Activated CD8-positive, alpha-beta memory T cell treated with anti-CD3 and anti-CD28 coated beads, Interleukin-2, amount 50 U/mL, for 1 hour (primary cell): ENCODE results near the gene MRRF.

Source experiments
- DNase-seq: peaks from one replicate; pipeline ENCODE4 v3.0.0-alpha.2; 2020; ENCODE audit errors: extremely low read depth

Gene MRRF

GRCh38 chr9:122228568-122229484 is 35.9 kb upstream of the MRRF start, which contains the start of gene LHX6:
LHX6 (minus strand) TSS chr9:122228957; CDS start chr9:122228740, 217 bp downstream.
- no peak for DNase-seq

DNA sequence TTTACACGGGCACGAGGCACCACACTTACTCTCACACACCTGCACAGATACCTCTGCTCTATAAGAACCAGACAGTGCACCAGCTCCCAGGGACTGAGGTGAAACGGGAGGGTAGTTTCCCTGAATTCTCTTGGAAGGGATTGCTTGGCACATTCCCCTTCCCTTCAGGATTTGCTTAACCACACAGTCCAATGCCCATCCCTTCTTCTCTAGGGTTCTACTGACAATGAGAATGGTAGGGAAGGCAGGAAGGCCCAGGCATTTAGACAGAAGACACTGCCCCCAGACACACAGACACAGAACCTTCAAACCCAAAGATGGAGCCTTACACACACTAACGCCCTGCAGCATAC is 35.2 kb upstream of the MRRF start:
- no peak for DNase-seq

GRCh38 chr9:122232796-122233306 is 31.8 kb upstream of the MRRF start:
- DNase-seq: no peak

GRCh38 chr9:122234022-122234748 is 30.5 kb upstream of the MRRF start:
- DNase-seq: no peak

DNA sequence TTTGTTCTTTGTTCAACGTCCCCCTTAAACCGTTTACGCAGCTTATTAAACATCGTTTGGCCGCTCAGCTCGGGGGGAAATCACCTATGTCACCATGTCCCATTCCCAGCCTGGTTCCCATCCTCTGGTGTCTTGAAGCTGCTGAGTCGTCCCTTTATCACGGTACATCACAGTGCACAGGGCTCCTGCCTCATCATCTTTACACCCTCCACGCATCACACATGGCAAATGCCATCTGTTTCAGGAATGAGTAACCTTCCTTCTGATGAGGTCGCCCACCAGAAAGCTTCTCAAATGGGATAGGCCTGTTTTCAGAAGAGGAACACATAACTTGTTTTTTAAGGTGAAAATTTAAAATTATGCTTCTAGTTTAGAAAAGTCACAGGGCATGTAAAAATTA is 28.0 kb upstream of the MRRF start:
- DNase-seq: no peak

DNA sequence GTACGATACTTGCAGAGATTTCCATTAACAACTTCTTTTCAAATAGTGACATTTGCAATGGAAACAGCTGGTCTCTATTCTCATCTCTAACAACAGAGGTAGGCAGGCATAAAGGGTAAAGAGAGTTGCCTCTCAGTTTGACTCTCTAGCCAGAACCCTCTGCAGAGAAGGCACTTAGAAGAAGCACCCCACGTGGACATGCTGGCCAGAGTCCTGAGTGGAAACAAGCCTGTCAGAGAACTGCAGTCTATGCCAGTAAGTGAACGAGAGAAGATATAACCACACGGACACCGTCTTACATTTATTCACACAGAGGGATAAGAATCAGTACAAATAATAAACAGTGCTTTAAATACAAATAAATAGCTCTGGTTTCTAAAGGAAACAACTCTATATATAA is 25.0 kb upstream of the MRRF start:
- no peak for DNase-seq

DNA sequence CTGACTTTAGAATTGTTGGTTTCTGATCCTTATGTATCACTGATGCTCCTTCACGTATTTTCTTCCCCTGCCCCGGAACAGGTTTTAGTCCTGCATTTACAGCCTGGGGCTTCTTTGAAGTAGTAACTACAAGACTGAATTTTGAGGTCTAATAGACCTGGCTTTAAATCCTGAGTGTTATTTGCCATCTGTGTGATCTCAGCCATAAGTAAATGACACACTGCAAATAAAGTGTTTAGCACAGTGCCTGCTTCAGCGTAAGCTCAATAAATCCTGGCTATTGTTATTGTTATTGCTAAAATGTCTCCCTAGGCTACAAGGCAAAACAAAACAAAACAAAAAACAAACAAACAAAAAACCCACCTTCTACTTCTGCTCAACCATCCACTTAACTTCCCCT is 20.3 kb upstream of the MRRF start:
- no peak for DNase-seq

DNA sequence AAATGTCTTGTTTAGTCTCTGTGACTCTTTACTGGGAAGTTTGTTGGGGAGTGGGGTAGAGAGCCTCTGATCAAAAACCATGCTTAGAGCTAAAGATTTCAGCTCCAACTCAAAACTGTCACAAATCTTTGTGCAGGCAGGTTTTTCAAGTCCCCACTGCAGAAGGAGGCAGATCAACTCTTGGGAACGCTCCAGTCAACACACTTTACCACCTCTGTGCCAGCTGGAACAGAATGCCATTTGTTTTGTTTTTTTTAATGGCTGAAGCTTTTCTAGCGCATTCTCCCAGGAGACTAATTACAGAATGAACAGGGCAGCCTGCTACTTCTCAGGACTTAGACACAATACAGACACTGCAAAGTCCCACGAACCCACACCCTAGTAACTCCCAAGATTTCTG is 18.0 kb upstream of the MRRF start:
- DNase-seq: no peak

- no peak for DNase-seq
Measured at GRCh38 chr9:122248448-122248865, 16.2 kb upstream of the MRRF start.

GRCh38 chr9:122251351-122251750 is 13.3 kb upstream of the MRRF start:
- no peak for DNase-seq

GRCh38 chr9:122252796-122253195 is 11.9 kb upstream of the MRRF start:
- DNase-seq: no peak

DNA sequence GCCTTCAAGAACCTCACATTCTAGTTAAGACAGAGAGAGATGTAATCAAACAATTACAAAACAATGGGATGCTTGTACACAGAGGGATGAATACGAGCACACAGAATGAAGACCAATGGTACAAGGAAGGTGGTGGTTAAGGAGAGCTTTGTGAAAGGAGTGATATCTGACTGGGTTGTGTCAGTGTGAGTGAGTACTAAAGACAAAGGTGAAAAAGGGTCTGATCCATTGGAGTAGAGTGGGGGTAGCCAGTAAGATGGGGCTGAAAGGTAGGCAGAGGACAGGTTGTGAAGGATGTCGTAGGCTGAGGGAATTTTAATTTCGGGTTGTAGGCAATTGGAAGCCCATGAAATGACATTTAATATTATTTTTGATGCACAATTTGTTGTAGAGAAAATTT is 9.9 kb upstream of the MRRF start:
- DNase-seq: no peak

GRCh38 chr9:122256206-122256605 is 8.5 kb upstream of the MRRF start:
- DNase-seq: no peak

DNA sequence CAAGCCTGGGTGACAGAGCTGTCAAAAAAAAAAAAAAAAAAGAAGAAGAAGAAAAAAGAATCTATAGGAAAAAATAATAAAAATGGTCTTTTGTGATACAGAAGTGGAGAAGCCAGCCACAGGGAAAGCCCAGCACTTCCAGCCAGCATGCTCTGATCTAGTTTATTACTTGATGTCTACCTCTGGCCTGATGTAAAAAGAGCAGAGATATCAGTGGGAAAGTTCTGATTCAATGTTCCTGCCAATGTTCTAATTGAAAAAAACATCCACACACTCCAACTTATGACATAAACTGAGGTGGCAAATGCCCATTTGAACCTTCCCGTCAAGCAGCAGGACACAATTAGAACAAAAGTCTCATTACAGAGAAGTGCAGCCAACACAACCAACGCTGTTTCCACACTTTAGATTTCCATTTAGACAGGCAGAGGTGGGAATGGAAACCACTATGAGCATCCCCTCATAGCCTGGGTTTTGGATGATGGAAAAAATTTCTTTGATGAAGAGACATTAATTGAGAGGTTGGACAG is 5.7 kb upstream of the MRRF start:
- no peak for DNase-seq

DNA sequence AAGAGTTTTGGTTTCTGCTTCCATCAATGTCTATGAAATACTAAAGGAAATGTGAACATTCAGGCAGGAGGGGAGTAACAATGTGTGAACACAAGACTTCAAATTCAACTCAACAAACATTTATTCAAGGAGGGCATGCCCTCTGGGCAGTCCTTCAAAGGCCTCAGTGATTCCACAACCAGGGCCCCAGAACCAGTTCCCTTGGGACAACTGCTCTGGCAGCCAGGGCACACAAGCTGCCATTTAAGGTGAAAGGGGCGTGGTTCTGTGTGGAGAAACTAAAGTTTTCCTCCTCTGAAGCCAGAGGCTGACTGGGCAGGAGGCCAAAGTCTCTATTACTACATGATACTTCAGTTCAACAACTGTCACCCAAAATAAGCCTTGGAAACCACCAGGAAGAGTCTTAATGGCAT is 3.2 kb upstream of the MRRF start:
- no peak for DNase-seq

GRCh38 chr9:122262073-122262472 is 2.6 kb upstream of the MRRF start:
- DNase-seq: no peak

DNA sequence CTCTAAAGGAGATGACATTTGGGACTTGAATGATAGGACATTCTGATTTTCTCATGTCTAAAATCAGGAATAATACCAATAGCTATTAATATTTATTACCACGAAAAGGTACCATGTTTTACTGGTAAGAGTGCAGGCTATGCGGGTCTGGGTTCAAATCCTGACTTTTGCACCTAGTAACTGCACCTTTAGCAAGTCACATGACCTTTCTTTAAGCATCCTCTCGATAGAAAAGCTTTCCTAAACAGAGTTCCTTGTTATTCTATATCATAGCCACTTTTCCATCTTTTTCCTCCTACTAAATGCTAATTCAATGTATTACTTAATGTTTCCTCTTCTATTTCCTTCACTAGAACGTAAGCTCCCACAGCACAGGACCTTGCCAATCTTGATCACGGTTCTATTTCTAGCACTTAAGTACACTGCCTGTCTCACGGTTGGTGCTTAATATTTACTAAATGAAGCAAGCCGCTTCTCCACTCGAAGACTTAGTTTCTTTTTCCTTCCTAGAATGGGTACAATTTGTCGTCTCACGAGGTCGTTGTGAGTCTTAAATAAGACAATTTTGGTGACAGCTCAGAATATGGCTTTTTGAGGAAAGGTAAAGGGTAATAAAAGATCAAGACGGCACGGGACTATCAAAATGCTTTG is 858 bp upstream of the MRRF start:
- no peak for DNase-seq

- DNase-seq: no peak
Measured at GRCh38 chr9:122265149-122265915, 650 bp downstream of the MRRF start.

DNA sequence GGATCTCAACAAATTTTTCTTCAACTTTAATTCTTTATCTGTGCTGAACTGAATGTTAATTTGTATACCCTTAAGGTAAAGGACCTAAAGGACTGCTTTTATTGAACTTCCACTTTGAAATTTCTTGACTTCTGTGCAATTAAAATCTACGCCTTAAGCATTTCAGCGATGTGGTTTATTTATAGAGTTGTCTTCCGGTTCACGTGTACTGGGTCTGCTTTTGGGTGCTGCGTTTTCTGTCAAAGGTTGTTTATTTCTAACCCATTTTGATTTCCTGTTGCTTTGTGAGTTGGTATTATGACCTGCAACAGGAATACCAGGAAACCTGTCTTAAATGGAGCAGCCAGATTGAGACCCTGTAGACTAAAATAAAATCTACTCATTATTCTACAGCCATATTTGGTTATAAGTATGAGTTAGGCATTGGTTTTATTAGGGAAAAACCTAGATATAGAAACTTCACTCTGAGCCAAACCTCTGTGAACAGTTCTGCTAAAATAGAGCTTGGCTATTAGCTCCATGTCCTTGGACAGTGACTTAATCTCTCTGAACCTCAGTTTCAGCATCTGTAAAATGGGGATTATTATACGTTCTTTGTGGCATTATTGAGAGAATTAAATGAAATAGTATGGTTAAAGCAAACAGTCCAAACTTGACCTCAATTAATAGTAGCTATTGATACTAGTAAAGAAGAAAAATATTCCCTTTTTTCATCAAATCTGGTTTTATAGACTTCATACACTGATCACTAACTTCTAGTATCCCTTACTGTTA is 3.5 kb downstream of the MRRF start:
- no peak for DNase-seq

DNA sequence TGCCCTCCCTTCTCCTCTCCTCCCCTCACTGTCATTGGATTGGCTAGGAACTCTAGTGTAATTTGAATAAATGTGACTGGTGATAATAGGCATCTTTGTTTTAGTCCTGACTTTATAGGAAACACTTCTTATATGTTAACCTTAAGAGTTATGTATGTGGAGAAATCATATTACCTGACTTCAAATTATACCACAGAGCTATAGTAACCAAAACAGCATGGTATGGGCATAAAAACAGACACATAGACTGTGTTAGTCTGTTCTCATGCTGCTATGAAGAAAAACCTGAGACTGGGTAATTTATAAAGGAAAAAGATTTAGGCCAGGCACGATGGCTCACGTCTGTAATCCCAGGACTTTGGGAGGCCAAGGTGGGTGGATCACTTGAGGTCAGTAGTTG is 9.4 kb downstream of the MRRF start:
- DNase-seq: no peak

GRCh38 chr9:122276096-122276495 is 11.4 kb downstream of the MRRF start:
- DNase-seq: no peak
